GM21423 (cell line): ENCODE measurements around the gene C1QL2.

Experiments used
- ATAC-seq: cut with Tn5 transposase; IDR thresholded peaks from one replicate; pipeline ENCODE4 v1.9.1; 2021; ENCODE audit warnings: mild to moderate bottlenecking, moderate library complexity; ENCODE audit not compliant: unreplicated experiment

The C1QL2 gene

DNA sequence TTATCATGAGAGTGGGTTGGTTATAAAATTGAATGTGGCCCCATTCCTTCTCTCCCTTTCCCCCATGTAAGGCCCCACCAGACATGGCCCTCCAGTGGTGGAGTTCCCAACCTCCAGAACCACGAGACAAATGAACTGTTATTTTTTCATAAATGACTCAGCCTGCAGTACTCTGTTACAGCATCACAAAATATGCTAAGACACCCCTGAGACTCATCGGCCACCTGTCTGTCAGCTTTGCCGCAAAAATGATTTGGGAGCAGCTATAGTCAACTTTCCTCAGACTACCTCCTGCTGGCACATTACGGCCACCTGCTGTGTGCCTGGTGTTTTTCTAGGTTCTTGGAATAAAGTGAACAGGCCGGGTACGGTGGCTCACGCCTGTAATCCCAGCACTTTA is 21.4 kb upstream of the C1QL2 start:
- ATAC-seq: no peak

- no peak for ATAC-seq
These were observed 20.7 kb upstream of the C1QL2 start for GRCh38 chr2:119179202-119179601.

GRCh38 chr2:119178776-119179175 is 20.2 kb upstream of the C1QL2 start:
- ATAC-seq: no peak

DNA sequence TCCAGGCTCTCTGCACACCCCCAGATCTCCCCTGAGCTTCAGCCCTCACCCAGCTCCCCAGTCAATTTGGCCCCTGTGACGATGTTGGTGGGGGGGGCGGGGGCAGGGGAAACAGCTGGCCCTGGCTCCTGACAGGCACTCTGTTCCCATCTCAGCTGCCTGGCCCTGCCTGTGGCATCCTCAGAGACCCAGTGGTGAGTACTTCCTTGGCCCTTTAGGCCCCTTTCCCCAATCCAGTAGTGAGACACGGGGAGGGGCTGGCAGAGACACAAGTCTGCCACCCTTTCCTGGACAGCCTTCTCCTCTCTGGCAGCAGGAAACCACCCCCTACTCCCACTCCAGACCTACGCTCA is 19.3 kb upstream of the C1QL2 start:
- no peak for ATAC-seq

GRCh38 chr2:119177171-119177837 is 18.8 kb upstream of the C1QL2 start:
- no peak for ATAC-seq

GRCh38 chr2:119175517-119175916 is 17.0 kb upstream of the C1QL2 start:
- no peak for ATAC-seq

- no peak for ATAC-seq
These were observed 16.4 kb upstream of the C1QL2 start for GRCh38 chr2:119174993-119175347.

- peak; percentile 74 for ATAC-seq
These were observed 15.9 kb upstream of the C1QL2 start for GRCh38 chr2:119174216-119174992.

- ATAC-seq: no peak
These were observed 15.1 kb upstream of the C1QL2 start for GRCh38 chr2:119173556-119174060.

DNA sequence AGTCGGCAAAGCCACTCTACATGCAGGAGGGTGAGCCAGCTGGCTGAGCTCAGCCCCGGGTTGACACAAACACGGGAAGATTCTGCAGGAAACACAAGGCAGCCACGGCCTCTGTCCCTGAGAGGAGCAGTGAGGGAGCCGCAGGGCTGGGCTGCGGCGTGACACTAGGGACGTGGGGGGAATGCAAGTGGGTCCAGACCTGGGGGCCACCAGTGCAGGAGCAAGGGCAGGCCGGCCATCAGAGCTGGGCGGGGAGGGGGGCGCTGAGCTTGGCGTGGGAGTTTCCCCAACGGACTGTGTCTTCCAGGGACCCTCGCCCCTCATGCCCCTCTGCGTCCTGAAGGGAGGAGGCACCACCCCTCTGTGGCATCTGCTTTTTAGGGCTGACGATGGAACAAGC is 12.0 kb upstream of the C1QL2 start:
- no peak for ATAC-seq

GRCh38 chr2:119169717-119170116 is 11.2 kb upstream of the C1QL2 start:
- no peak for ATAC-seq

GRCh38 chr2:119160361-119160990 is 1.9 kb upstream of the C1QL2 start:
- ATAC-seq: no peak

DNA sequence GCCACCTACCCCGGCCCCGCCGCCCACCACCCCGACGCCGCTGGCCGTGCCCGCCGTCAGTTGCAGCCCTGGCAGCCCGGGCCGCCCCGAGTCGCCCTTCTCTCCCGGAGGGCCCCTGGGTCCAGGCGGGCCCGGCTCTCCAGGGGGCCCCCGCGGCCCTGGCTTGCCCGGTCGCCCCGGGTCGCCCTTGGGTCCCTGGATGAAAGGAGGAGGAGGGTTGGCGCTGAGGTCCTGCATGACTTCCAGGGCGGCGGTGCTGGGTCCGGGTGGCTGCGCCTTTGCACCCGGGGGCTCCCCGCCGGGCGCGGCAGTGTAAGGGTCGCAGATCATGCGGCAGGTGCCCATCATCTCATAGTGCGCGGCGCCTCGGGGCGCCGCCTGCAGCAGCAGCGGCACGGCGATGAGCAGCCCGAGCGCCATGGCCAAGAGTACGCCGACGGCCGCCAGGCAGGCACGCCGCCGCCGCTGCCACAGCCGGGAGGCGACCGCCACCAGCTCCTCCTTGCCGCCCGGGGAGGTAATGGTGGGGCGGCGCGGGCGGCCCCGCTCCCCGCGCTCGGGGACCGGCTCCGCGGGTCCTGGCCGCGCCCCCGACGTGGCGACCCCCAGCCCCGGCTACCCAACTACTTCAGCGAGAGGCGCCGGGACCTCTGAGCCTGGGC is 570 bp downstream of the C1QL2 start:
- no peak for ATAC-seq

GRCh38 chr2:119156891-119157773 is 1.4 kb downstream of the C1QL2 start:
- ATAC-seq: no peak

DNA sequence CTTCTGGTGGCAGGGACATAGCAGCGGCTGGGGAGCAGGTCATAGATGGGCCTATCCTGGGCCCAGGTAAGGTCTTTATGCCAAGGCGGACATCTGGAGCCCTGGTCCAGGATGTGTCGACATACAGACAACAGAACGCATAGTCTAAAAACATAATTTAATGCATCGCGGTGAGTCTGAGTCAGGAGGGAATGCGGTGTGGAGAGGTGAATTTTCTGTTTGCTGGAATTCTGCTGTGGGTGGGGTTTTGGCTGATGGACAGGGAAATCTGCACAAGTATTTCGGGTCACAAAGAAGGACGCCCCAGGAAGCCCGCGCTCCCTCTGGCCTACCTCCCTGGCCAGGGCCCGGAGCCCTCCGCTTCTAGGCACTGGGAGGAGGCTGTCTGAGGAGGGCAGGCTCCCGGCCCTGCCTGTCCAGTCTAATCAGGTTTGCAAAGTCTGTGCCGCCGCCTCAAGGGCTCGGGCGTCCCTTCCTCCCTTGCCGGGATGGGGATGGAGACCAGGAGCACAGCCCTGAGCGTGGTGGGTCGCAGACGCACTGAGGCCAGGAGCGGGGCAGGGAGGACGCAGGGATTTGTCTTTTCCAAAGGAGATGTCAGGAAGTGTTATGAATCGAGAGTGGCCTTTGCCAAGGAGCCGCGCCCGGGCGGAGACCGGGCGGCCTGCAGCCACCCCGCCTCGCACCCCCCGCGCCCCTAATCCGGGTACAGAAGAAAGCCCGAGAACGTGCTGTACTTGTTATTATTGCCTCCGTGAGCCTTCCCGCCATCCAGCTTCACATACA is 2.3 kb downstream of the C1QL2 start:
- no peak for ATAC-seq

DNA sequence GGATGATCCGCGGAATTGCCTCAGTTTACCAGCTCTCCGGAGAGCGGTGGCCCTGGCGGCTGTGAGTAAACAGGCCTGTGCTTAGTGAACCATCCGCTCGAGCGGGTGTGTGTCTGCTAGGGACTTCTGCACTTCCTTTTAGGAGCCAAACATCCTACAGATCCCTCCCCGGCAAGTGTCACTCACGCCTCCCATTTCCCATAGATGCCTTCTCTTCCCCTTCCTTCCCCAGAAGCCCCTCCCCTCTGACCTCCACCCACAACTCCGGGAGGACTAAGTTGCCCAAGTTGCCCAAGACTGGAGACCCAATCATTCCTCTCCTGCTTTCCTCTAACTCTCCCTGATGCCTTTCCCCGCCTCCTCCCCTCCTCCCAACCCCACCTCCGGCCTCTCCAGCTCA is 2.9 kb downstream of the C1QL2 start:
- ATAC-seq: no peak

DNA sequence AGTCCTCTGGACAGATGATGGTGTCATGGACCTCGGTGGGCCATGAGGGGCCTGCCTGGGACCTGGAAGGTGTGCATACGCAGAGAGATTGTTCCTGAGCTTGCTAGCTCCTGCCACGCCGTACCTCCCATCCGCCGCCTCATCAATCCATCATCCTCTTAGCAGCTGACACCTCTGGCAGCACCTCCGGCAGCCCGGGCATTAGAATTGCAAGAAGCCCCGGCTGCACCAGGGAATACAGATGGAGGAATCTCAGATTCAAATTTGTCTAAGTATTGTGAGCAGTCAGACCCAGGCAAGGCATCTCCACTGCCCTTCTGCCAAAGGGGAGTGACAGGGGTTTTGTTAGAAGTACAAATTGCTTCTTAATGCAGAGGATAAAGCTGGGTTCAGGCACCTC is 4.5 kb downstream of the C1QL2 start:
- no peak for ATAC-seq

DNA sequence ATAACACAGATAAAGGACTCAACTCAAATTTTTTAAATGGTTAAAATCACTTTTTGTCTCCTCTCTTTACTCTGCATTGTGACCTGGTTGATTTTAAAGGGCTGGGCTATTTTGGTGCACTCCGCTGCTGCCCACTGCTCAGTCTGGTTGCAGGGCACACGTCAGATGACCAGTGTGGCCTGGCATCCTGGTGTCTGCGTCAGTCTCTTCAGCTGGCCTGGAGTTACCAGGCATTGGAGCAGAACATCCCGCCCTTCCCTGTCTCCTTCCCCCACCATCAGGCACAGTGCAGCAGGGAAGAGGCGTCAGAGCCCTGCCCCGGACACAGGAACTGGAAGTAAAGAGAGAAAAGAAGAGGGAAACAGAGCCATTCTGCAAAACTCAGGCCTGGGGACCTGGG is 8.9 kb downstream of the C1QL2 start:
- no peak for ATAC-seq

DNA sequence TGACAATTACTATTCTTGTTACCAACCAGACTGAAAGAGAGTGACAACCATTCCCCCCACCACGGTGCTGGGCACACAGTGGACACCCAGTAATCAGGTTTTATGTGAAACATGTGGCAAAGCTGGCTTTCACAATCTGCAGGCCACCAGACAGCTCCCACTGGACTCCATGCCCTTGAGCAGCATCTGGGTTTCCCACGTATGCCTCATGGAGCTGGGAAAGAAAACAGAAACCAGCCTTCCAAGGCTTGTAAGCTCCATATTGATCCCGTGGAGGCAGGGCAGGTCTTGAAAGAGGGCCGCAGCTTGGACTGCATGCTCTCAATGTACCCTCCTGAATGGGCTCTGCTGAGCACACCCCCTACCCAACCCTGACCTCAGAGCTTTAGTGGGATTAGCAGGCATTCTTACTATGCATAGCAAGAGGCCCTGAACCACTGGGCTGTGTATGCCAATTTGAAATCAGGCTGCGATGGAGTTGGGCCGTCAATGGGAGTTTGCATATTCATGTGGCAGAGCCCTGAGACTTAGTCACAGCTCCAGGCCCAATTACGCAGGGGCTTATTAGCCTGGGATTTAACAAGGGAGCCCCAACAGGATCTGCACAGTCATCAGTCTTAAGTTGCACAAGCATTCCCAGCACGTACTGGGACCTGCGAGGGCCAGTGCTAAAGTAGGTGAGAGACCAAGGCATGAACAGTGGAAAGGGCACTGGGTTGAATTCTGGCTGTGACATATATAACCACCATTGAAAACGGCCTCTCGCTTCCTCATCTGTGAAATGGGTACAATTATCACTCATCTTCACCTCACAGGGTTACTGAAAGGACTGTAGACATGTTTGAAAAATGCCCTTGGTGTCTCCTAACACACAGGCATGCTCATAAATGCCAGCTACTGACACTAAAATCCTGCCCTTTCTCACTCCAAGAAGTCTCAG is 10.5 kb downstream of the C1QL2 start:
- ATAC-seq: no peak
